K562 (cell line): ENCODE measurements around the gene KIF3A. TPM values are rescaled to one million over a fixed set of nuclear protein-coding genes. Genes with fewer than 3 reads are reported as not detected.

Experiments
- AFF1 ChIP-seq, 2 experiments: fragments of 450-650 bp; IDR thresholded peaks; 2 replicates each; pipeline ENCODE4 v1.6.1; 2018; ENCODE audit warnings: mild to moderate bottlenecking in 2 of 2, low read depth in 1 of 2; ENCODE audit not compliant: partially characterized antibody in 2 of 2
- COPS2 ChIP-seq: fragments of 450-650 bp; conservative IDR thresholded peaks from 2 replicates; pipeline ENCODE4 v1.6.1; 2016; ENCODE audit warnings: mild to moderate bottlenecking, moderate library complexity
- CREB3L1 ChIP-seq: fragments of 450-650 bp; IDR thresholded peaks from 2 replicates; pipeline ENCODE4 v1.6.1; 2014; ENCODE audit warnings: low read depth, mild to moderate bottlenecking, moderate library complexity, borderline replicate concordance
- DPF2 ChIP-seq: fragments of 450-650 bp; IDR thresholded peaks from 2 replicates; pipeline ENCODE4 v1.6.1; 2016
- ESRRB ChIP-seq: fragments of 250-450 bp; sonication (Bioruptor Pico); IDR thresholded peaks from 2 replicates; pipeline ENCODE4 v1.5.0; 2020; ENCODE audit warnings: mild to moderate bottlenecking, moderate library complexity, borderline replicate concordance
- GMEB1 ChIP-seq: fragments of 250-450 bp; sonication (Bioruptor Pico); IDR thresholded peaks from 2 replicates; pipeline ENCODE4 v1.4.0; 2020; ENCODE audit warnings: mild to moderate bottlenecking
- ILK ChIP-seq: fragments of 450-650 bp; IDR thresholded peaks from 2 replicates; pipeline ENCODE4 v1.6.1; 2016; ENCODE audit warnings: missing genetic modification characterization, low read depth, mild to moderate bottlenecking, missing compliant biosample characterization, moderate library complexity, borderline replicate concordance
- RNF2 ChIP-seq: sonication (generic); IDR thresholded peaks from 2 replicates; pipeline ENCODE4 v1.6.1; 2016
- SMAD2 ChIP-seq: fragments of 150-350 bp; IDR thresholded peaks from 2 replicates; pipeline ENCODE4 v1.6.1; 2014; ENCODE audit warnings: low read depth, mild to moderate bottlenecking, low read length
- SRF ChIP-seq, 2 experiments: fragments of 250-450, 450-650 bp in 1 of 2; sonication (Bioruptor Pico) in 1 of 2; sonication (generic) in 1 of 2; formaldehyde crosslinking; IDR thresholded peaks; 2 replicates each; pipeline versions ENCODE4 v1.5.0 to v1.5.1; 2020 to 2022; ENCODE audit warnings: mild to moderate bottlenecking in 1 of 2, missing genetic modification reagents in 1 of 2
- STAT6 ChIP-seq: sonication (generic); formaldehyde crosslinking; IDR thresholded peaks from 2 replicates; pipeline ENCODE4 v1.8.1; 2023; ENCODE audit warnings: mild to moderate bottlenecking, missing genetic modification reagents
- polyA plus RNA-seq, 8 experiments: library from polyadenylated mRNA; depleted of rRNA in 4 of 8; stranded (reverse) in 5 of 8; unstranded in 3 of 8; fragments of >200 nt; fragmentation: Nextera tagmentation in 2 of 8; fragmentation: Illumina TruSeq in 1 of 8; extraction: Ambion mirVana in 2 of 8; extraction: Trizol in 1 of 8; gene quantifications; 2 replicates each; pipeline versions ENCODE4 v1.2.1 to v1.2.3, GENCODE V29; 2011 to 2014; ENCODE audit warnings: inconsistent platforms in 1 of 8, missing spikeins in 1 of 8
- total RNA-seq, 7 experiments: library from RNA; depleted of rRNA in 6 of 7; stranded (reverse); fragments of >200 nt in 6 of 7; fragmentation: Illumina TruSeq in 2 of 7; extraction: Trizol in 2 of 7; gene quantifications; 2 replicates each; pipeline versions ENCODE4 v1.2.1 to v1.2.3, GENCODE V29; 2011 to 2021; ENCODE audit warnings: low replicate concordance in 1 of 7

Gene KIF3A
- total and polyA plus RNA-seq, 9 of the 15 experiments (the other 6 are each of a cell fraction or from before 2014, with no cell fraction given), result 1.5 to 7.8 (median 6.0) TPM

- TF ChIP-seq CREB3L1 (peak; percentile 41; the same call in 1 of the 2 replicates), GMEB1 (CRISPR knock-in tag) (no peak; the same call in 1 of the 2 replicates), COPS2 (no peak), AFF1 (IDR thresholded peaks at IDR 0.05; ENCODE audit: low read depth in 1 of 2, partially characterized antibody in 2 of 2) (no peak), RNF2 (no peak), SRF (CRISPR knock-in tag; IDR thresholded peaks at IDR 0.05) (no peak; a peak in 1 of 4 replicates), SMAD2 (no peak), ESRRB (CRISPR knock-in tag) (no peak), STAT6 (CRISPR knock-in tag) (no peak), DPF2 (peak; percentile 71), ILK (tag) (no peak)
These were observed 73.3 kb downstream of the KIF3A start (continued) for GRCh38 chr5:132663771-132664695.
